NCI-H1092 treated with DMSO at 0.1 percent for 48 hours (cell line): ENCODE data around the gene PRKCZ.

ENCODE experiments used
- DNase-seq: peaks from one replicate; lab custom pipeline; 2025; lab: John Stamatoyannopoulos, UW

PRKCZ gene

GRCh38 chr1:2194898-2195673 lies 144.9 kb downstream of the PRKCZ start:
- peak; percentile 73 for DNase-seq

GRCh38 chr1:2195785-2196184 lies 145.6 kb downstream of the PRKCZ start:
- DNase-seq = no peak

GRCh38 chr1:2196901-2197638 lies 146.9 kb downstream of the PRKCZ start:
- DNase-seq = no peak

DNA sequence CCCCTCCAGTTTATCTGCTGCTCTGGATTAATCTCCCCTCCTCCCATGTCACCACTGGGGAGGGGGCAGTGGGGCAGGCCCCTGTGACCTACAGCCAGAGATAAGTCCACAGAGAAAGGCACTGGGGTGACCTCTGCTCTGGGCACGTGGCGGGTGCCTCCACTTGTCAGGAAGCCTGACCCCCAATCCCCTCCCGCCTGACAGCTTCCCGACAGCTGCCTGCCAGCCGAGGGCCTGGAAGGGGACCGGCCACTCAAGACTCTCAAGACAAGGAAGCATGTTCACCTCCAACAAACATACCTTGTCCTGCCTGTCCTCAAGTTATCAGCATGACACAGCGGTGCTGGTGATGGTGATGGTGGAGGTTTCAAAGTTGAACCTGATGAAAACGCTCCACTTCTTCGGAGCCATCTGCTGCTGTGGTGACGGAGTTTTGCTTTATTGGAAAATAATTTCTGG lies 147.5 kb downstream of the PRKCZ start:
- no peak for DNase-seq

DNA sequence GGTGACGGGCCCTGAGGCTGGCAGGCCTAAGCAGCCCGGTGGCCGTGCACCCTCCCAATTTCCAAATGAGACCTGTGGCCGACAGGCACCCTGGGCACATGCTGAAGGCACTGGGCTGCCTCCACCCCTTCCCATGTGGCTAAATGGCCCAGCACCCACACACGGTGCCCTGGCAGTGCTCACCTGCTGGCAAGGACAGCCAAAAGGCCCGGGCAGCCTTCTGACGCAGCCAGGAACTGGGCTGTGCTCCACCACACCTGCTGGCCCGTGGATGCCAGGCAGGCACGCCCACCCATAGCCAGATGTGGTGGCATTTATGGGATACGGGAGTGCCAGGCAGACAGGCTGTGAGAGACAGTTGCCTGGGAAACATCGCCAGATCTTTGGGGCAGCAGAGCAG lies 148.4 kb downstream of the PRKCZ start:
- no peak for DNase-seq

DNA sequence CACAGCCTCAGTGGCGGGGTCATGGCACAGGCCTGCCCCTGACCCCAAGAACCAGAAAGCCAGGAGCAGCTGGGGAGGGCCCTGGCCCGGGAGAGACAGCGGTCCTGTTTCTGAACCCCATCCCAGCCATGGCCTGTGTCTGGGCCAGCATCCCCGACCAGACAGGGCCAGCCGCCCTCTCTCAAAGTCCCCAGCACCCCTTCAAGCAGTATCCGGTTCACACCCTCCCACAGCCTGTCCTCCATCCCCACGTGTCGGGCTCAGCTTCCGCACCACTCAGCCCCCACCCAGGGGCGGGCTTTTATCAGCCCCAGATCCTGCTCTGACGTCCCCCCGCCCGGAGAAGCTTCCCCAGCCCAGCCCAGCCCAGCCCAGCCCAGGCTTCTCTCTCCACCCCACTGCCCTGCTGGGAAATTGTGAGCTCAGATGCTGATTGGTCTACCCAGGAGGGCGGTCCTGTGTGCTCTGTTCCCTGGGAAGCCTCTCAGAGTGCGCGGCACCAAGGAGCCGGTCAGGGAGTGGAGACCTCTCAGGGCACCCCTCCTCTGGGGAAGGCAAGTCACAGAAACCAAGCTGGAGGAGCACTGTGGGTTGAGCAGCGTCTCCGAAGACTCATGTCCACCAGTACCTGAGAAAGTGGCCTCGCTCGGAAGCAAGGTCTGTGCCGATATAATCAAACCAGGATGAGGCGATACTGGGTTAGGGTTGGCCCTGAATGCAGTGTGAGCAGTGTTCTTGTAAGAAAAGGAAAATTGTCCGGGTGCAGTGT lies 149.0 kb downstream of the PRKCZ start:
- no peak for DNase-seq

DNA sequence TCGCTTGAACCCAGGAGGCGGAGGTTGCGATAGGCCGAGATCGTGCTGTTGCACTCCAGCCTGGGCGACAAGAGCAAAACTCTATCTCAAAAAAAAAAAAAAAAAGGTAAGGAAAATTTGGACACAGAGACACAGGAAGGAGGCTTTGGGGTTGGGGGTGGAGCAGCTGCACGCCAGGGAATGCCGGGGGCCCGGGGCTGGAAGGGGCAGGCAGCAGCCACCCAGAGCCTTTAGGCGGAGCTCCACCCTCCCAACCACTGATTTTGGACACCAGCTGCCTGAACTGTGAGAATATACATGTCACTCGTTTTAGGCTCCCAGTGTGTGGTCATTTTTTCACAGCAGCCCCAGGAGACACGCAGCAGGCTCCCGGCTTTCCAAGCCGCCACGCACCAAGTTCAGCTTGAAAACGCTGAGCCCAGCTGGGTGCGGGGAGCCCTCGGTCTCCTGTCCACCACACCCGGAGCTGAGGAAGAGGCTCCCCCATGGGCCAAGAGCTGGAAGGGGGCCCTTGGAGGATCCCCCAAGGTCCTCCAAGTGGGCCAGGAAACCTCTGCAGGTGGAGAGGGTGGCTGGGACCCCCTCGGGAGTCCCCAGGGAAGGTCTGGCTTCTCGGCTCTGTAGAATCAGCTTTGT lies 150.2 kb downstream of the PRKCZ start:
- DNase-seq = no peak

DNA sequence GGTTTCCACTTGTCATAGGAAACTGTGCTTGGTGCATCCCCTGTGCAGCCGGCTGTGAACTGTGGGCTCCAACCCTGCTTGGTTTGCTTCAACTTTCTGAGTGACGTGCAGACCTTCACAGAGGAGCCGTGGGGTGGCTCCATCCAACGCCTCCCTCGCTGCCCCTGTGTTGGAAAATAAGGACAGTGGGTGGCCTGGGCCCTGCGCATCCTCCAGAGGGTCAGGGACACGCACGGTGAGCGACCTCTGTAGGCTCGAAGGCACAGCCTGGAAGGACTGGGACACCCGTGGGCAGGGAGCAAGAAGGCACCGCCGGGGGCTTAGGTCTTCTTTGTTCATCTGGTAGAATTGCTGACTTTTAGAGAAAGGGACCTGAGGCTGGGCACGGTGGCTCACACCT lies 150.9 kb downstream of the PRKCZ start:
- no peak for DNase-seq

- DNase-seq = no peak
Observed at GRCh38 chr1:2202008-2202575, 151.9 kb downstream of the PRKCZ start.

DNA sequence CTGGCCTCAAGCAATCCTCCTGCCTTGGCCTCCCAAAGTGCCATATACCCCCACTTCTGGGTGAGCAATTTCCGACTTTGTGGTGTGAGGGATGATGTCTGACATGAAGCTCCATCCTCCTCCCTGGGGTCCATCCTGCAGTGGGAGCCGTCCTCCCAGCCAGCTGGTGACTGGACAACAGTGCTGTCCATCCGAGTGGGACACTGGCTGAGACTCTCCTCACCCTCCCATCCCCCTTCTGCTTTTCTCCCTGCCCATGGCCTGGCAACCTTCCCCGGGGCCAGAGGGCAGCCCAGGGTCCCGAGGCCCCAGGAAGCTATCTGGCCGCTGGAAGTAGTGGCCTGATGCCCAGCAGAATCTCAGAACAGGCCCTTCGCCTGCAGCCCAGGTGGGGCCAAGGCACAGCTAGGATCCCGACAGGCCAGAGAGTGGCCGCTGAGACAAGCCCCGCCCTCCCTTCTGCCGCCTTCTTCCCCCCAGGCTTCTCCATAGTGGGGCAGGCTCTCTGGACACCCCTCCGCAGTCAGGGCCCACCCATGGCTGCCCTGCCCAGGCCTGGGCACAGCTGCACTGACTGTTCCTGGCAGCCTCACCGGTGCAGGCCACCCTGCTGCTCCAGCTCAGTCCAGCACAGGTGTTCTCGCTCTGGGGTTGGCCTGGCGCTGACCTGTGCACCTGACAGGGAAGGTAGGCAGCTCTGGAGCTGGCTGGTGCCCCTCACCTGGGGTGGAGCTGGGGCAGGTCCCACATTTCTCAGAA lies 152.8 kb downstream of the PRKCZ start:
- no peak for DNase-seq

GRCh38 chr1:2203671-2204414 lies 153.6 kb downstream of the PRKCZ start:
- no peak for DNase-seq

DNA sequence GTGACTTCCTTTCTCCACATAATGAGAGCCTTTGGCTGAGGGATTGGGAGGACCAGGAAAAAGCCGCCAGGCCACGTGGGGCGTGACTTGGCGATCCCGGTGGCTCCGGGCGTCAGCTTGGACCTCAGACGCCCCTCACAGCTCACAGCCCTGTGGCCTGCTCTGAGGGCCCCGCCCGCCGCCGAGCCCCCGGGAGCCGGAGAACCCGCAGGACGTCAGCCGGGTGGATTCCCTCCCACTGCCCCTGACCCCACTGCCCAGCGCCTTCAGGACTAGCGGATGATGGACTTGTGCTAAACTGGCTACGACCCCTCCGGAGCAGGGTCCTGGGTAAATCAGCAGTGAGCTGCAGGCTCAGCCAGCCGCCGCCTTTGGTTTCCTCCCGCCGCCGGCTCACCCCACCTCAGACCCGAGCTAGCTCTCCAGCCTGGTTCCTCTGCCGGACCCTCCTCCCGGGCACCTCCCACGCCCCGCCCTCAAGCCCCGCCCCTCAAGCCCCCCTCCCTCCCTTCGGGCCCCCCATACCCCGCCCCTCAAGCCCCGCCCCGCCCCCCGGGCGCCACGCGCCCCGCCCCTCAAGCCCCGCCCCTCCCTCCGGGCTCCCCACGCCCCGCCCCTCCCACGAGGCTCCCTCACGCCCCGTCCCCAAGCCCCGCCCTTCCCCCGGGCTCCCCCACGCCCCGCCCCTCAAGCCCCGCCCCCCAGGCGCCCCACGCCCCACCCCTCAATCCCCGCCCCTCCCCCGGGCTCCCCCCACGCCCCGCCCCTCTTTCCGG lies 154.4 kb downstream of the PRKCZ start:
- DNase-seq = peak; percentile 8

GRCh38 chr1:2205191-2205952 lies 155.2 kb downstream of the PRKCZ start:
- DNase-seq = peak; percentile 63

DNA sequence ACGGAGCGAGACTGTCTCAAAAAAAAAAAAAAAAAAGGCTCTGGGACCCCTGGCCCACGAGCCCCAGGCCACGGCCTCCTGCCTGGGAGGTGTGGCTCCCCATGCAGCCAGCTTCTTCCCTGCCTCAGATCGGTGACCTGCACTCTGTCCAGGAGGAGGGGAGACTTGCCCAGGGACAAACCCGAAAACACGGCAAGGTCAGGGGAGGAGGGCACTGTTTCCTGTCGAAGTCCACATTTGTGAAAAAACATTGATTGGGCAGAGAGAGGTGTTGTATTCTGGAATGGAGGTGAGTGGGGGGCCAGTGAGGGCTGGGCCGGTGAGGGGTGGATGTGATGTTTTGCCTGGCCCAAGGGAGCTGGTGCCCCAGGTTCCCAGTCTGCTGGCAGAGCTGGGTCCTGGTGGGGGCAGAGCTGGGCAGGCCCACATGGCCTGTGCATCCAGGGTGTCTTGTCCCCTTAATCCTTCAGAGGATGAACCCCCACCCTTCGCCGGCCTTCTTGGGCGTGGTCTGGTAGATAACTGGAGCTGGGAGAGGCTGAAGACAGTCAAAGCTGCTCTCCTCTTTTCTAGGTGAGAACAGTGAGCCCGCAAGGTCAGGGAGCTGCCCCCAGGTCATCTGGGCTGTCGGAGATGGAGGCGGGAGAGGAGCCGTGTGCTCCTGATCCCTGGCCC lies 156.7 kb downstream of the PRKCZ start:
- no peak for DNase-seq

- no peak for DNase-seq
Observed at GRCh38 chr1:2208309-2209239, 158.4 kb downstream of the PRKCZ start.

GRCh38 chr1:2209400-2210083 lies 159.3 kb downstream of the PRKCZ start:
- no peak for DNase-seq
